HepG2 (cell line): Measurements from ENCODE around the gene NEURL3. TPM values are rescaled to one million over a fixed set of nuclear protein-coding genes. Genes with fewer than 3 reads are reported as not detected.

ENCODE experiments used
- CBFB ChIP-seq: sonication (generic); formaldehyde crosslinking; IDR thresholded peaks from 2 replicates; pipeline ENCODE4 v1.4.0; 2020; ENCODE audit warnings: missing genetic modification reagents
- DNMT1 ChIP-seq: sonication (generic); formaldehyde crosslinking; IDR thresholded peaks from 2 replicates; pipeline ENCODE4 v1.5.1; 2020; ENCODE audit warnings: mild to moderate bottlenecking, missing genetic modification reagents
- KDM4B ChIP-seq: sonication (generic); formaldehyde crosslinking; IDR thresholded peaks from 2 replicates; pipeline ENCODE4 v1.4.0; 2020; ENCODE audit warnings: missing genetic modification reagents
- KLF16 ChIP-seq, 2 experiments: sonication (generic) in 1 of 2; formaldehyde crosslinking in 1 of 2; IDR thresholded peaks; 2 replicates each; pipeline versions ENCODE4 v1.6.1 to v1.8.0; 2016 to 2023; ENCODE audit warnings: missing genetic modification reagents in 2 of 2, missing compliant biosample characterization in 1 of 2
- KMT2B ChIP-seq: IDR thresholded peaks from 2 replicates; pipeline ENCODE4 v1.6.1; 2016; ENCODE audit warnings: missing genetic modification reagents, missing compliant biosample characterization
- MIXL1 ChIP-seq: IDR thresholded peaks from 2 replicates; pipeline ENCODE4 v1.6.1; 2016
- NONO ChIP-seq, 2 experiments: fragments of 450-650 bp in 1 of 2; sonication (generic) in 1 of 2; formaldehyde crosslinking in 1 of 2; IDR thresholded peaks in 1 of 2; conservative IDR thresholded peaks in 1 of 2; 2 replicates each; pipeline versions ENCODE4 v1.6.1 to v1.8.0; 2017 to 2022; ENCODE audit warnings: mild to moderate bottlenecking in 1 of 2, missing genetic modification reagents in 1 of 2, moderate library complexity in 1 of 2
- NRL ChIP-seq: sonication (generic); formaldehyde crosslinking; IDR thresholded peaks from 2 replicates; pipeline ENCODE4 v1.5.0; 2020; ENCODE audit warnings: missing genetic modification reagents, mild to moderate bottlenecking, moderate library complexity, borderline replicate concordance
- PAF1 ChIP-seq: IDR thresholded peaks from 2 replicates; pipeline ENCODE4 v1.6.1; 2016; ENCODE audit warnings: missing genetic modification reagents, missing compliant biosample characterization
- POGZ ChIP-seq: sonication (generic); formaldehyde crosslinking; IDR thresholded peaks from 2 replicates; pipeline ENCODE4 v1.4.0; 2020; ENCODE audit warnings: mild to moderate bottlenecking, missing genetic modification reagents
- SNRNP70 ChIP-seq: fragments of 200-400 bp; formaldehyde crosslinking; IDR thresholded peaks from 2 replicates; pipeline ENCODE4 v1.6.1; 2017; ENCODE audit warnings: mild to moderate bottlenecking, low read depth, low read length, moderate library complexity
- TOE1 ChIP-seq: sonication (generic); formaldehyde crosslinking; IDR thresholded peaks from 2 replicates; pipeline ENCODE4 v1.4.0; 2020; ENCODE audit warnings: mild to moderate bottlenecking, missing genetic modification reagents
- ZFP62 ChIP-seq: sonication (generic); formaldehyde crosslinking; IDR thresholded peaks from 2 replicates; pipeline ENCODE4 v1.4.0; 2020; ENCODE audit warnings: missing genetic modification reagents
- ZNF317 ChIP-seq: sonication (generic); formaldehyde crosslinking; IDR thresholded peaks from 2 replicates; pipeline ENCODE4 v1.5.0; 2020; ENCODE audit warnings: mild to moderate bottlenecking, missing genetic modification reagents
- ZNF33B ChIP-seq: sonication (generic); formaldehyde crosslinking; IDR thresholded peaks from 2 replicates; pipeline ENCODE4 v1.5.1; 2020; ENCODE audit warnings: mild to moderate bottlenecking, missing genetic modification reagents
- ZNF446 ChIP-seq: sonication (generic); formaldehyde crosslinking; IDR thresholded peaks from 2 replicates; pipeline ENCODE4 v1.5.0; 2020; ENCODE audit warnings: mild to moderate bottlenecking, missing genetic modification reagents
- ZNF644 ChIP-seq: IDR thresholded peaks from 2 replicates; pipeline ENCODE4 v1.6.1; 2016; ENCODE audit warnings: low read depth
- ZNF883 ChIP-seq: sonication (generic); formaldehyde crosslinking; IDR thresholded peaks from 2 replicates; pipeline ENCODE4 v1.5.1; 2020; ENCODE audit warnings: mild to moderate bottlenecking, missing genetic modification reagents; ENCODE audit errors: not compliant biosample characterization
- polyA plus RNA-seq, 8 experiments: library from polyadenylated mRNA; depleted of rRNA in 3 of 8; stranded (reverse) in 7 of 8; unstranded in 1 of 8; fragments of >200 nt; fragmentation: Illumina TruSeq in 4 of 8; extraction: Trizol in 4 of 8; gene quantifications; 2 replicates each; pipeline versions ENCODE4 v1.2.1 to v1.2.3, GENCODE V29; 2011 to 2016; ENCODE audit warnings: low read depth in 4 of 8, missing spikeins in 1 of 8, mixed read lengths in 1 of 8; ENCODE audit not compliant: insufficient read depth in 1 of 8
- total RNA-seq, 5 experiments: library from RNA; depleted of rRNA; stranded (reverse); fragments of >200 nt; fragmentation: Illumina TruSeq; extraction: Trizol; gene quantifications; 2 replicates each; pipeline ENCODE4 v1.2.3, GENCODE V29; 2016; ENCODE audit warnings: low read depth in 1 of 5
- TF ChIP-seq, protein P1 (sequence below): IDR thresholded peaks from 2 replicates; pipeline ENCODE4 v1.6.1; 2012; ENCODE audit warnings: low read depth, low read length, improper control_type of control experiment
- TF ChIP-seq, protein P2 (sequence below): IDR thresholded peaks from 2 replicates; pipeline ENCODE4 v1.6.1; 2016
- TF ChIP-seq, protein P3 (sequence below): sonication (generic); formaldehyde crosslinking; conservative IDR thresholded peaks from 2 replicates; pipeline ENCODE4 v1.8.0; 2022; ENCODE audit warnings: mild to moderate bottlenecking, moderate library complexity, missing genetic modification reagents
- TF ChIP-seq, protein P4 (sequence below): sonication (generic); formaldehyde crosslinking; IDR thresholded peaks from 2 replicates; pipeline ENCODE4 v1.4.0; 2020; ENCODE audit warnings: missing genetic modification reagents, borderline replicate concordance
- TF ChIP-seq, protein P5 (sequence below): sonication (generic); formaldehyde crosslinking; conservative IDR thresholded peaks from 2 replicates; pipeline ENCODE4 v1.4.0; 2020; ENCODE audit warnings: missing genetic modification reagents

NEURL3 gene
- total and polyA plus RNA-seq, 2 of the 13 experiments (the other 11 are each of a cell fraction or from before 2014, with no cell fraction given): 0.16 to 1.2 TPM

DNA sequence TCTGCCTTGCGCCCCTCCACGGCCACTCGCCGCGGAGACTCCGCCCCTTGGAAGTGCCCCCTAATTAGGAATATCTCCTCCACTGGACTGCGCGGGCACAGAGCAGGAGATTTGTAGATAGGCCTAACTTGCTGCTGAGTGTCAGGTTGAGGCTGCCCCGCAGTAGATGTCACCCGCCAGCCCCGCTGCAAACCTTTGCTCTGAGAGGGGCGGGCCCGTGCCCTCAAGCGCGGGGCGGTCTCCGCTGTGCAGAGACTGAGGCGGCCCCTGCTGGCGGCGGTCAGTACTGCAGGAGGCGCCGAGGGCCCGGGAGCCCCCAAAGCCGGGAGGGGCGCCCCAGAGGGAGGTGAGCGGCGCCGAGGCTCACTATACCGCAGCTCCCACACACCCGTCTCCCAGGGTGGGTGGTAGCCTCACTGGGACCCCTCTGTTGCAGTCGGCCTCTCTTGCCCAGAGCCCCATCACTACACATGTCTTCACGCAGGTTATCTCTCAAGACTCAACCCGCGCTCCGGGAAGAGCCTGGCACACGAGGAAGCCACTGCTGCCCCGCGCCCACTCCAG is 2.9 kb upstream of the NEURL3 start (continued):
- no peak for TF ChIP-seq SNRNP70
- TF ChIP-seq ZFP62 (CRISPR knock-in tag): no peak
- TF ChIP-seq TOE1 (CRISPR knock-in tag): no peak
- no peak for TF ChIP-seq ZNF644 (CRISPR knock-in tag)
- TF ChIP-seq NONO (IDR thresholded peaks at IDR 0.05): no peak
- peak; percentile 79 for TF ChIP-seq NONO (CRISPR knock-in tag; conservative IDR thresholded peaks at IDR 0.05)
- TF ChIP-seq, protein P1, sequence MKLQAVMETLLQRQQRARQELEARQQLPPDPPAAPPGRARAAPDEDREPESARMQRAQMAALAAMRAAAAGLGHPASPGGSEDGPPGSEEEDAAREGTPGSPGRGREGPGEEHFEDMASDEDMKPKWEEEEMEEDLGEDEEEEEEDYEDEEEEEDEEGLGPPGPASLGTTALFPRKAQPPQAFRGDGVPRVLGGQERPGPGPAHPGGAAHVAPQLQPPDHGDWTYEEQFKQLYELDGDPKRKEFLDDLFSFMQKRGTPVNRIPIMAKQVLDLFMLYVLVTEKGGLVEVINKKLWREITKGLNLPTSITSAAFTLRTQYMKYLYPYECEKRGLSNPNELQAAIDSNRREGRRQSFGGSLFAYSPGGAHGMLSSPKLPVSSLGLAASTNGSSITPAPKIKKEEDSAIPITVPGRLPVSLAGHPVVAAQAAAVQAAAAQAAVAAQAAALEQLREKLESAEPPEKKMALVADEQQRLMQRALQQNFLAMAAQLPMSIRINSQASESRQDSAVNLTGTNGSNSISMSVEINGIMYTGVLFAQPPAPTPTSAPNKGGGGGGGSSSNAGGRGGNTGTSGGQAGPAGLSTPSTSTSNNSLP: no peak
- TF ChIP-seq, protein P2, sequence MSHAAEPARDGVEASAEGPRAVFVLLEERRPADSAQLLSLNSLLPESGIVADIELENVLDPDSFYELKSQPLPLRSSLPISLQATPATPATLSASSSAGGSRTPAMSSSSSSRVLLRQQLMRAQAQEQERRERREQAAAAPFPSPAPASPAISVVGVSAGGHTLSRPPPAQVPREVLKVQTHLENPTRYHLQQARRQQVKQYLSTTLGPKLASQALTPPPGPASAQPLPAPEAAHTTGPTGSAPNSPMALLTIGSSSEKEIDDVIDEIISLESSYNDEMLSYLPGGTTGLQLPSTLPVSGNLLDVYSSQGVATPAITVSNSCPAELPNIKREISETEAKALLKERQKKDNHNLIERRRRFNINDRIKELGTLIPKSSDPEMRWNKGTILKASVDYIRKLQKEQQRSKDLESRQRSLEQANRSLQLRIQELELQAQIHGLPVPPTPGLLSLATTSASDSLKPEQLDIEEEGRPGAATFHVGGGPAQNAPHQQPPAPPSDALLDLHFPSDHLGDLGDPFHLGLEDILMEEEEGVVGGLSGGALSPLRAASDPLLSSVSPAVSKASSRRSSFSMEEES (CRISPR knock-in tag): no peak
- no peak for TF ChIP-seq ZNF446
- 0 out of 2 replicates have a peak, but pooled peaks have one; percentile 22 for TF ChIP-seq CBFB (CRISPR knock-in tag)
- TF ChIP-seq, protein P3, sequence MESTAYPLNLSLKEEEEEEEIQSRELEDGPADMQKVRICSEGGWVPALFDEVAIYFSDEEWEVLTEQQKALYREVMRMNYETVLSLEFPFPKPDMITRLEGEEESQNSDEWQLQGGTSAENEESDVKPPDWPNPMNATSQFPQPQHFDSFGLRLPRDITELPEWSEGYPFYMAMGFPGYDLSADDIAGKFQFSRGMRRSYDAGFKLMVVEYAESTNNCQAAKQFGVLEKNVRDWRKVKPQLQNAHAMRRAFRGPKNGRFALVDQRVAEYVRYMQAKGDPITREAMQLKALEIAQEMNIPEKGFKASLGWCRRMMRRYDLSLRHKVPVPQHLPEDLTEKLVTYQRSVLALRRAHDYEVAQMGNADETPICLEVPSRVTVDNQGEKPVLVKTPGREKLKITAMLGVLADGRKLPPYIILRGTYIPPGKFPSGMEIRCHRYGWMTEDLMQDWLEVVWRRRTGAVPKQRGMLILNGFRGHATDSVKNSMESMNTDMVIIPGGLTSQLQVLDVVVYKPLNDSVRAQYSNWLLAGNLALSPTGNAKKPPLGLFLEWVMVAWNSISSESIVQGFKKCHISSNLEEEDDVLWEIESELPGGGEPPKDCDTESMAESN: peak; percentile 56; the same call in 1 of the 2 replicates
- TF ChIP-seq KLF16 (CRISPR knock-in tag; IDR thresholded peaks at IDR 0.05): peak in 1 of 2 experiments; percentile 70; a peak in 1 of 4 replicates
- TF ChIP-seq, protein P4, sequence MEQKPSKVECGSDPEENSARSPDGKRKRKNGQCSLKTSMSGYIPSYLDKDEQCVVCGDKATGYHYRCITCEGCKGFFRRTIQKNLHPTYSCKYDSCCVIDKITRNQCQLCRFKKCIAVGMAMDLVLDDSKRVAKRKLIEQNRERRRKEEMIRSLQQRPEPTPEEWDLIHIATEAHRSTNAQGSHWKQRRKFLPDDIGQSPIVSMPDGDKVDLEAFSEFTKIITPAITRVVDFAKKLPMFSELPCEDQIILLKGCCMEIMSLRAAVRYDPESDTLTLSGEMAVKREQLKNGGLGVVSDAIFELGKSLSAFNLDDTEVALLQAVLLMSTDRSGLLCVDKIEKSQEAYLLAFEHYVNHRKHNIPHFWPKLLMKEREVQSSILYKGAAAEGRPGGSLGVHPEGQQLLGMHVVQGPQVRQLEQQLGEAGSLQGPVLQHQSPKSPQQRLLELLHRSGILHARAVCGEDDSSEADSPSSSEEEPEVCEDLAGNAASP (CRISPR knock-in tag): peak; percentile 55; the same call in 1 of the 2 replicates
- 0 out of 2 replicates have a peak, but pooled peaks have one; percentile 63 for TF ChIP-seq ZNF33B (CRISPR knock-in tag)
- no peak for TF ChIP-seq MIXL1 (CRISPR knock-in tag)
- peak; percentile 74 for TF ChIP-seq ZNF883 (CRISPR knock-in tag)
- TF ChIP-seq ZNF317 (CRISPR knock-in tag): no peak
- TF ChIP-seq KMT2B (CRISPR knock-in tag): no peak
- TF ChIP-seq PAF1 (CRISPR knock-in tag): no peak
- 0 out of 2 replicates have a peak, but pooled peaks have one; percentile 82 for TF ChIP-seq DNMT1
- TF ChIP-seq, protein P5, sequence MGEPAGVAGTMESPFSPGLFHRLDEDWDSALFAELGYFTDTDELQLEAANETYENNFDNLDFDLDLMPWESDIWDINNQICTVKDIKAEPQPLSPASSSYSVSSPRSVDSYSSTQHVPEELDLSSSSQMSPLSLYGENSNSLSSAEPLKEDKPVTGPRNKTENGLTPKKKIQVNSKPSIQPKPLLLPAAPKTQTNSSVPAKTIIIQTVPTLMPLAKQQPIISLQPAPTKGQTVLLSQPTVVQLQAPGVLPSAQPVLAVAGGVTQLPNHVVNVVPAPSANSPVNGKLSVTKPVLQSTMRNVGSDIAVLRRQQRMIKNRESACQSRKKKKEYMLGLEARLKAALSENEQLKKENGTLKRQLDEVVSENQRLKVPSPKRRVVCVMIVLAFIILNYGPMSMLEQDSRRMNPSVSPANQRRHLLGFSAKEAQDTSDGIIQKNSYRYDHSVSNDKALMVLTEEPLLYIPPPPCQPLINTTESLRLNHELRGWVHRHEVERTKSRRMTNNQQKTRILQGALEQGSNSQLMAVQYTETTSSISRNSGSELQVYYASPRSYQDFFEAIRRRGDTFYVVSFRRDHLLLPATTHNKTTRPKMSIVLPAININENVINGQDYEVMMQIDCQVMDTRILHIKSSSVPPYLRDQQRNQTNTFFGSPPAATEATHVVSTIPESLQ (CRISPR knock-in tag): no peak
- no peak for TF ChIP-seq POGZ (CRISPR knock-in tag)
- TF ChIP-seq NRL (CRISPR knock-in tag): 0 out of 2 replicates have a peak, but pooled peaks have one; percentile 24
- TF ChIP-seq KDM4B: no peak
